Activated CD4-positive, alpha-beta memory T cell treated with anti-CD3 and anti-CD28 coated beads, Interleukin-2, amount 10 ng/mL, durations not matched to agents 7 days and 5 days (primary cell): ENCODE results near the gene ATXN7L1. TPM values are rescaled to one million over a fixed set of nuclear protein-coding genes. Genes with fewer than 3 reads are reported as not detected.

ENCODE experiments used
- CTCF ChIA-PET: fragments of 350-600 bp; sonication (Branson Sonifier 250); formaldehyde crosslinking; loops from one replicate; lab custom pipeline; 2021; ENCODE audit warnings: antibody characterized with exemption, inconsistent platforms; lab: Charles Lee
- POLR2A ChIA-PET: fragments of 350-600 bp; sonication (Branson Sonifier 250); formaldehyde crosslinking; loops from one replicate; lab custom pipeline; 2021; ENCODE audit warnings: antibody characterized with exemption; lab: Charles Lee
- DNase-seq: peaks from one replicate; pipeline ENCODE4 v3.0.0-alpha.2; 2020
- H3K27ac Mint-ChIP-seq: one replicate; pipeline ENCODE4 v1.8.0; 2021; ENCODE audit warnings: mild to moderate bottlenecking, mixed read lengths
- H3K27me3 Mint-ChIP-seq: one replicate; pipeline ENCODE4 v1.8.0; 2021; ENCODE audit warnings: mixed read lengths
- H3K36me3 Mint-ChIP-seq: one replicate; pipeline ENCODE4 v1.8.0; 2021; ENCODE audit warnings: low read depth, mixed read lengths
- H3K4me1 Mint-ChIP-seq: one replicate; pipeline ENCODE4 v1.8.0; 2021; ENCODE audit warnings: mixed read lengths
- H3K4me3 Mint-ChIP-seq: one replicate; pipeline ENCODE4 v1.8.0; 2021; ENCODE audit warnings: mild to moderate bottlenecking, mixed read lengths
- H3K9me3 Mint-ChIP-seq: one replicate; pipeline ENCODE4 v1.8.0; 2021; ENCODE audit warnings: mixed read lengths
- total RNA-seq, 2 experiments: library from RNA; stranded (reverse); gene quantifications; one replicate each; pipeline ENCODE4 v1.2.3, GENCODE V29; 2021

Gene ATXN7L1
- total RNA-seq, 2 experiments from 2014 or later, result 27.1 to 28.1 TPM

- no peaks in the 10 kb centered on the region for H3K9me3 Mint-ChIP-seq
- ChIA-PET POLR2A (interaction anchor here (0.7 to 1.5 kb wide), 3 partner anchors 10 to 139 kb away, joined by 3 read pairs; no protein-coding TSS in a partner anchor), CTCF (interaction anchor here (1.2 kb wide), 1 partner anchor 56 kb away, joined by 3 read pairs; no protein-coding TSS in a partner anchor)
- H3K27me3 Mint-ChIP-seq, result peaks cover 9% of the 10 kb centered on the region
- DNase-seq, result no peak
- peaks cover 7% of the 10 kb centered on the region for H3K36me3 Mint-ChIP-seq
- no peak overlapping the region for H3K4me3 Mint-ChIP-seq
- no peak overlapping the region for H3K27ac Mint-ChIP-seq
- H3K4me1 Mint-ChIP-seq, result peaks cover 17% of the 10 kb centered on the region
These were observed 60.0 kb downstream of the ATXN7L1 start for GRCh38 chr7:105816266-105816843.

GRCh38 chr7:105815576-105815975 is 60.8 kb downstream of the ATXN7L1 start:
- DNase-seq, result no peak
- POLR2A ChIA-PET, result interaction anchor here (0.7 to 1.5 kb wide), 3 partner anchors 9 to 125 kb away, joined by 3 read pairs; no protein-coding TSS in a partner anchor
- peaks cover 9% of the 10 kb centered on the region for H3K27me3 Mint-ChIP-seq

DNA sequence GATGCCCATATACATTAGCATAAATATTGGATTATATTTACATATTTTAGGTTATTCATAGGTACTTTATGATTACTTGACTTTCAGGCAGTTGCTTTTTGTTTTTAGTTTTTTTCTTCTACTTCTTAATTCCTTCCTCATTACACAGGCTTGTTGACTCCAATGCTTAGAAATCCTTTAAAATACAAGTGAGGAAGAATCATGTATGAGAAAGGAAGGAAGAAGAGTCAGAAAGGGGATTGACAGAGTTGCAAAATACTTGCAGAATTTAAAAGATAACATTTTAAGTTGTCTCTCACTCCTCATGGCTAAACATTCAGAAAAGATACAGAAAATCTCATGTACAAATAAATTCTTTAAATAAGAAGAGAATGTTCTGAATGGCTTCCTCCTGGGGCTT is 61.9 kb downstream of the ATXN7L1 start:
- Mint-ChIP-seq H3K36me3 (peaks cover 20% of the 10 kb centered on the region), H3K4me1 (peaks cover 29% of the 10 kb centered on the region), H3K27me3 (peaks cover 9% of the 10 kb centered on the region), H3K4me3 (no peak overlapping the region), H3K9me3 (no peaks in the 10 kb centered on the region), H3K27ac (no peak overlapping the region)
- DNase-seq, result no peak
- ChIA-PET CTCF (no interaction called here), POLR2A (interaction anchor here (1.2 kb wide), 1 partner anchor 11 kb away, joined by 3 read pairs; no protein-coding TSS in a partner anchor)

More at GRCh38 chr7:105815576-105815975, 60.8 kb downstream of the ATXN7L1 start:
- CTCF ChIA-PET, result no interaction called here
- Mint-ChIP-seq H3K9me3 (no peaks in the 10 kb centered on the region), H3K36me3 (peaks cover 13% of the 10 kb centered on the region), H3K27ac (no peak overlapping the region), H3K4me3 (no peak overlapping the region), H3K4me1 (peaks cover 19% of the 10 kb centered on the region)

DNA sequence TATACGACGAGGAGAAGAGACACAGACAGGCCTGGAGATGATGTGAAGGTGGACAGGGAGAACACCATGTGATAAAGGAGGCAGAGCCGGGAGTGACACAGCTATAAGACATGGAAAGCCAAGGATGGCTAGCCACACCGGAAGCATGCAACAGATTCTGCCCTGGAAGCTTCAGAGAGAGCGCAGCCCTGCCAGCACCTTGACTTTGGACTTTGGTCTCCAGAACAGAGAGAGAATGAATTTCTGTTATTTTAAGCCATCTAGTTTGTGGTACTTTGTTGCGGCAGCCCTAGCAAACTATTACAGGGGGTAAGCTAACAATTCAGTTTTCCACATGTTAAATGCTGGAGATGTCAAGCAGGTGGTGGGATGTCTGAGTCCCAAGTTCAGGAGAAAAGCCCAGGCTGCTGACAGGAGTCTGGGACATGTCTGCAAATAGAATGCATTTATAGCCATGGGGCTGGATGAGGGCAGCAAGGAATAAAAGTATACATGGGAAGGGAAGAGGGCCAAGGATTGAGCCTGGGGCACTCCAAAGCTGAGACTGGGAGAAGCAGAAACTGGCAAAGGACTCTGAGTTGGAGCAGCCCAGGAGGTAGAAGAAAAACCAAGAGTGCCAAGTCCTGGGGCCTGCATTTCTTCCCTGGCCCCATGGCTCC is 65.1 kb downstream of the ATXN7L1 start:
- Mint-ChIP-seq H3K27ac (no peak overlapping the region), H3K4me1 (peaks cover 60% of the 10 kb centered on the region), H3K9me3 (no peaks in the 10 kb centered on the region), H3K4me3 (no peak overlapping the region), H3K36me3 (peaks cover 20% of the 10 kb centered on the region), H3K27me3 (peaks cover 9% of the 10 kb centered on the region)
- POLR2A ChIA-PET, result interaction anchor here (1.2 to 10.3 kb wide), 3 partner anchors 11 to 134 kb away, joined by 3 to 103 read pairs (median 4); no protein-coding TSS in a partner anchor
- CTCF ChIA-PET, result interaction anchor here (1.1 kb wide), 1 partner anchor 66 kb away, joined by 3 read pairs; no protein-coding TSS in a partner anchor
- DNase-seq, result no peak

DNA sequence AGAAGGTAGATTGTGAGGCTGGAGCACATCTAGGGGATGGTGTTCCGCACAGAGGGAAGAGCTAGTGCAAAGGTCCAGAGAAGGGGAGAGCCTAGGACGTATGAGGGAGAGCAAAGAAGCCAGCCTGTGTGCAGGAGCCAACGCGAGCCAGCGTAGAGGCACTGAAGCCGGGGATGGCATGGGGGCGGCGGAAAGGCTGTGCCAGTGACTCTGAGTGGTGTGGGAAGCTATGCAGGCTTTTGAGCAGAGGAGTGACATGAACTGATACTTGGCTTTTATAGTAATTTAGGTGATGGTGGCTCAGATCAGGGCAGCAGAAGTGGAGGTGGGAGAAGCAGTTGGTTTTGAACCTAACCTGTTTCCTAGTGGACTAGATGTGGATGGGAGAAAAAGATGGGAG is 65.8 kb downstream of the ATXN7L1 start:
- no peak overlapping the region for H3K4me3 Mint-ChIP-seq
- CTCF ChIA-PET, result interaction anchor here (1.1 kb wide), 1 partner anchor 66 kb away, joined by 3 read pairs; no protein-coding TSS in a partner anchor

DNA sequence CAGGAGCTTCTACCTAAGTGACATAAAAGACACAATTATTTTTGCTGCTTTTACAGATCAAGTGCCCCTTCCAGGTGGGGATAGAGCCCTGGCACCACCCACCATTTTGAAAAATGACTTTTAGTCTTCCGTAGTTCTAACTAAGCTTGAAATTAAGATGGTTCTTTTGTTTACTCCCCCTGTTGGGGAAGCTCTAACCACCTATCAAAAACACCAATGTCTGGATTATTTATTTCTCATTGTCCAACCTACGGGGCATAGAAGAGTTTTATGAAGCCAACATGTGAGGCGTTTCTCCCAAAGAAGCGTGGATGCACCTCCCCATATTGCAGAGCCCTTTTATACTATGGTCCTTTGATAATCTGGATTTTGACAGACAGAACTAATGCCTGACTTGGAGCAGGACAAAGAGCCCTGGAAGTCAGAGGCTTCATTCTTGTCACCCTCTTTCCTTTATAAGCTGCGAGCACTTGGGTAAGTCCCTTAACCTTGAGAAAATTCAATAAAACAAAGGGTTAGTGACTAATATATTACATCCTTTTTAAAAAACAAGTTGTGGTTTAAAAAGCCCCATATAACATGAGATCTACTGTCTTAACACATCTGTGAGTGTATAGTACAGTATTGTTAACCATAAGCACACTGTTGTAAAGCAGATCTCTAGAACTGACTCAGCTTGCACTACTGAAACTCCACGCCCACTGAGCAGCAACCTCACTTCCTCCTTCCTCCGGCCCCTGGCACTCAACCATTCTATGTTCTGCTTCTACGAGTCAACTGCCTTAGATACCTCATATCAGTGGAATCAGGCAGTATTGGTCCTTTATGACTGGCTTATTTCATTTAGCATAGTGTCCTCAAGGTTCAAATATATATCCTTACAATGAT is 67.5 kb downstream of the ATXN7L1 start:
- ChIA-PET POLR2A (interaction anchor here (0.6 to 10.3 kb wide), 18 partner anchors 9 to 476 kb away, joined by 3 to 103 read pairs (median 4); partner anchors contain the start of gene NAMPT), CTCF (interaction anchor here (0.6 to 4.8 kb wide), 11 partner anchors 9 to 211 kb away, joined by 3 to 19 read pairs (median 3); no protein-coding TSS in a partner anchor)
- Mint-ChIP-seq H3K27ac (peak overlapping the region; percentile 94), H3K4me3 (peak overlapping the region; percentile 18), H3K36me3 (peaks cover 16% of the 10 kb centered on the region), H3K27me3 (peaks cover 3% of the 10 kb centered on the region), H3K4me1 (peaks cover 71% of the 10 kb centered on the region), H3K9me3 (no peaks in the 10 kb centered on the region)
- DNase-seq, result peak; percentile 88

More for the DNA sequence above, 65.8 kb downstream of the ATXN7L1 start:
- no peak for DNase-seq
- H3K36me3 Mint-ChIP-seq, result peaks cover 20% of the 10 kb centered on the region
- H3K9me3 Mint-ChIP-seq, result no peaks in the 10 kb centered on the region
- POLR2A ChIA-PET, result interaction anchor here (10.3 kb wide), 1 partner anchor 39 kb away, joined by 103 read pairs; no protein-coding TSS in a partner anchor
- H3K27me3 Mint-ChIP-seq, result peaks cover 9% of the 10 kb centered on the region
- peaks cover 68% of the 10 kb centered on the region for H3K4me1 Mint-ChIP-seq
- peak overlapping the region; percentile 94 for H3K27ac Mint-ChIP-seq

DNA sequence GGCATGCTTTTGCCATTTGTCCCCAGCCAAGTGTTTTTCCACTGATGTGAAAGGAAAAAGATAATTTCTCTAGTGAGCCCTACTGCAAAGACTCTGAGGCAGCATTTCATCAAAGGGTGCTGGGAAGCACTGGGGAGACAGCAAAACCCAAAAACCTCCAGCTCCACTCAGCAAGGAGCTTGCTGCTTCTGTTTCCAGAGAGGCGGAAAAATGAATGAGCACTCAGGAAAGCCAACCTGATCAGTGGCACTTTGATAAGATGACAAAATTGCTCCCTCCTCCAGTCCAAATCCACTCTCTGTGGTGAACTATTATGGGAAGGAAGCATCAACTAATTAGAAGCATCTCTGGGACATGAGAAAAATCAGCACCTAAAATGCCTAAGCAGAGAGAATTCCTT is 68.2 kb downstream of the ATXN7L1 start:
- Mint-ChIP-seq H3K4me3 (no peak overlapping the region), H3K27ac (peak overlapping the region; percentile 94), H3K36me3 (peaks cover 13% of the 10 kb centered on the region), H3K9me3 (no peaks in the 10 kb centered on the region), H3K4me1 (peaks cover 67% of the 10 kb centered on the region), H3K27me3 (no peaks in the 10 kb centered on the region)
- POLR2A ChIA-PET, result interaction anchor here (0.7 to 10.3 kb wide), 13 partner anchors 8 to 477 kb away, joined by 3 to 103 read pairs (median 6); partner anchors contain the start of gene NAMPT
- CTCF ChIA-PET, result interaction anchor here (0.6 to 4.8 kb wide), 10 partner anchors 10 to 519 kb away, joined by 3 to 19 read pairs (median 4); no protein-coding TSS in a partner anchor
- no peak for DNase-seq

GRCh38 chr7:105807448-105807762 is 69.0 kb downstream of the ATXN7L1 start:
- CTCF ChIA-PET, result interaction anchor here (4.8 kb wide), 1 partner anchor 46 kb away, joined by 19 read pairs; no protein-coding TSS in a partner anchor
- no peak for DNase-seq
- H3K4me1 Mint-ChIP-seq, result peaks cover 73% of the 10 kb centered on the region
- no peaks in the 10 kb centered on the region for H3K27me3 Mint-ChIP-seq
- POLR2A ChIA-PET, result interaction anchor here (1.3 to 10.3 kb wide), 9 partner anchors 8 to 276 kb away, joined by 3 to 103 read pairs (median 7); partner anchors contain the start of gene RINT1
- H3K9me3 Mint-ChIP-seq, result no peaks in the 10 kb centered on the region
- H3K4me3 Mint-ChIP-seq, result no peak overlapping the region
- peaks cover 13% of the 10 kb centered on the region for H3K36me3 Mint-ChIP-seq
- peak overlapping the region; percentile 94 for H3K27ac Mint-ChIP-seq

DNA sequence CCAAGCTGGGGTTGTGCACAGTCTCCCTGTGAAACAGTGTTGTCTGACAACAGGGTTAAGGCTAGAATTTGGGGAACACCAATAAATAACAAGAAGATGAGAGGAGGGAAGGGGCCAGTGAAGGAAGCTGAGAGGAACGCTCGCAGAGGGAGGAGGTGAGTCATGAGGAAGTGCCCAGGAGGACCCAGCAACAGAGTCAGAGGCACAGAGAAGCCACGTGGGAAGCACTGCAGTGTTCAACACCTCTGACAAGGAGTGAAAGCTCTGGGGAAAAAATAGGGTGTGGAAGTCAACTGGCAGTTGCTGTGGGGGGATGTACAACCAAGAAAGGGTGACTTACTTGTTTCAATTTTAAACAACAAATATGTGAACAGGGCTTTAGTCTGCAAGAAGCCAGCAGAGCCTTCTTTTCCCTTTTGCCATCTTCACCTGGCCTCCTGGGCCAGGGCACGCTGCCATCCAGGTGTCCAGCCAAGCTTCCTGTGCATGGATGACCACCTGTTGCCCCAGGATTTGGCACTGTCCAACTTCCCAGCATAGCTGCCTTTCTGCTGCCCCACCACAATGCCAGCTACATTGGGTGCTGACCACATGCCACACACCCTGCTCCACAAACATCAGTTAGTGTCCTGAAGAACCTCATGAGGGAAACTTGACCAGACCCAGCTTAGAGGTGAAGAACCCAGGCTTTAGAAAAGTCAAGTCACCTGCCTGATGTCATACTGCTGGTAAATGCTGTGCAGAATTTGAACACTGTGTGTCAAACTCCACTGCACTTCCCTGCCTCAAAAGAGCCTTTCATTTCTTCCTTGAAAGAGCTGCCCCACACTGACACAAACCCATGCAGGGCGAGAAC is 69.6 kb downstream of the ATXN7L1 start:
- Mint-ChIP-seq H3K4me1 (peaks cover 73% of the 10 kb centered on the region), H3K27me3 (no peaks in the 10 kb centered on the region), H3K4me3 (no peak overlapping the region), H3K27ac (peak overlapping the region; percentile 94), H3K36me3 (peaks cover 13% of the 10 kb centered on the region), H3K9me3 (no peaks in the 10 kb centered on the region)
- peak; percentile 76 for DNase-seq
- ChIA-PET POLR2A (interaction anchor here (1.0 to 10.3 kb wide), 14 partner anchors 9 to 275 kb away, joined by 3 to 103 read pairs (median 4); partner anchors contain the start of gene RINT1), CTCF (interaction anchor here (0.5 to 4.8 kb wide), 10 partner anchors 22 to 217 kb away, joined by 3 to 19 read pairs (median 4); no protein-coding TSS in a partner anchor)

GRCh38 chr7:105805447-105806019 is 70.9 kb downstream of the ATXN7L1 start:
- ChIA-PET POLR2A (interaction anchor here (0.6 to 10.3 kb wide), 7 partner anchors 8 to 274 kb away, joined by 3 to 103 read pairs (median 7); partner anchors contain the start of gene RINT1), CTCF (interaction anchor here (1.0 to 4.8 kb wide), 5 partner anchors 19 to 216 kb away, joined by 3 to 19 read pairs (median 3); no protein-coding TSS in a partner anchor)
- H3K36me3 Mint-ChIP-seq, result peaks cover 6% of the 10 kb centered on the region
- H3K9me3 Mint-ChIP-seq, result no peaks in the 10 kb centered on the region
- H3K4me3 Mint-ChIP-seq, result no peak overlapping the region
- peaks cover 76% of the 10 kb centered on the region for H3K4me1 Mint-ChIP-seq
- peak overlapping the region; percentile 94 for H3K27ac Mint-ChIP-seq
- no peak for DNase-seq
- H3K27me3 Mint-ChIP-seq, result no peaks in the 10 kb centered on the region

GRCh38 chr7:105803429-105803736 is 73.0 kb downstream of the ATXN7L1 start:
- H3K27ac Mint-ChIP-seq, result no peak overlapping the region
- peaks cover 69% of the 10 kb centered on the region for H3K4me1 Mint-ChIP-seq
- ChIA-PET POLR2A (interaction anchor here (1.7 to 10.3 kb wide), 2 partner anchors 11 to 46 kb away, joined by 3 to 103 read pairs; no protein-coding TSS in a partner anchor), CTCF (interaction anchor here (1.0 kb wide), 1 partner anchor 43 kb away, joined by 3 read pairs; no protein-coding TSS in a partner anchor)
- no peaks in the 10 kb centered on the region for H3K9me3 Mint-ChIP-seq
- no peak for DNase-seq
- no peak overlapping the region for H3K4me3 Mint-ChIP-seq
- no peaks in the 10 kb centered on the region for H3K27me3 Mint-ChIP-seq
- H3K36me3 Mint-ChIP-seq, result no peaks in the 10 kb centered on the region
